ENCODE measurements around the gene AHCYL2. TPM values are rescaled to one million over a fixed set of nuclear protein-coding genes. Genes with fewer than 3 reads are reported as not detected.
A peak's percentile ranks its signal among the peaks of the same experiment; 100 is the strongest.
"Not testable (repeated sequence)": the region's sequence is repeated elsewhere in the genome, so short reads cannot be mapped to it uniquely, and the experiment has no call there.

The AHCYL2 gene
- total RNA-seq, 1 experiment from 2014 or later: 12.1 TPM

DNA sequence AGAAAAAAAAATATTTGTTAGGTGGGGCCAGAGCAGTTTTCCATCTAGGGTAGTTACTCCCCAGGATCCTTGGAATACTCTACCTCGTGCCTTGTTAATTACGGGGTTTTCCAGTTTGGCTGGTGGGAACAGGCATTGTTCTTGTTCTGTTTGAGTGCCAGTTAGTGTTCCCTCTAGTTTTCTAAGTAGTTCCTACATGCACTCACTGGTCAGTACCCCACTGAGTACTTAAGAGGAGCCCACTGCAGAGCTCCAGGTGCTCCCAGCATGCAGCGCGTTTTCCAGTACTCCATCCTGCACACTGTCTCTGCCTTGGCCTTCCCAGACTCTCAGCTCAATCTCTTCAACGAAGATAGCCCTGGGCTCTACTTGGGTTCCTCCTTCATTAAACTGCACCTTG is 58.0 kb downstream of the AHCYL2 start:
- no peak for DNase-seq (ENCODE audit: low read depth)

GRCh38 chr7:129283936-129284335 is 59.1 kb downstream of the AHCYL2 start:
- DNase-seq (ENCODE audit: low read depth): no peak

- no peak for DNase-seq (ENCODE audit: low read depth)
Observed at GRCh38 chr7:129285111-129285510, 60.3 kb downstream of the AHCYL2 start.

GRCh38 chr7:129292861-129293260 is 68.0 kb downstream of the AHCYL2 start:
- no peak for DNase-seq (ENCODE audit: low read depth)

DNA sequence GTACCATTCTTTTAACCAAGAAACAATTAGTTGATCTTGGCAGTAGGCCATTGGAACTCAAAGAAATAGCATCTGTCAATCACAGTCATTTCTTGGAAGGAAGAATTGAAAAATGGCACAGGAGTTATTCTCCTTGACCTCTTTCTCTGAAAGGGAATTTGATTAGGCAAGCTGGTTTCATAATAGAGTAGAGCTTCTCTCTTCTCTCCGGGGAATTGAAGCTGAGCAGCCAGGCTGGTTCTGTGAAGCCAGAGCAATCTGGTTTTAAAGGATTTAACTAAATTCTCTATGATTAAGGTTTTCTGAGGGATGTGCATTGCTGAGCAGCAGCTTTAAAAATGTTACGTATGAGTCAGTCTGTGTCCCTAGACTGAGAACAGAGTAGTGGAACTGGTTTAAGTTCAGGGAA is 70.2 kb downstream of the AHCYL2 start:
- peak; percentile 93 for DNase-seq (ENCODE audit: low read depth)

GRCh38 chr7:129298268-129298893 is 73.6 kb downstream of the AHCYL2 start:
- DNase-seq (ENCODE audit: low read depth): peak; percentile 44

- no peak for DNase-seq (ENCODE audit: low read depth)
Observed at GRCh38 chr7:129299889-129300288, 75.1 kb downstream of the AHCYL2 start.

DNA sequence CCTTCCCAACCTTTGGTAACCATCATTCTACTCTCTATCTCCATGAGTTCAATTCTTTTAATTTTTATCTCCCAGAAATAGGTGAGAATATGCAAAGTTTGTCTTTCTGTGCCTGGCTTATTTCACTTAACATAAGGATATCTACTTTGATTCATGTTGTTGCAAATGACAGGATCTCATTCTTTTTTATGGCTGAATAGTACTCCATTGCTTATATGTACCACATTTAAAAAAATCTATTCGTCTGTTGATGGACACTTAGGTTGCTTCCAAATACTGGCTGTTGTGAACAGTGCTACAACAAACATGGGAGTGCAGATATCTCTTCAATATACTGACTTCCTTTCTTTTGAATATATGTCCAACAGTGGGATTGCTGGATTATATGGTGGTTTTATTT is 75.5 kb downstream of the AHCYL2 start:
- DNase-seq (ENCODE audit: low read depth): not testable (repeated sequence)

DNA sequence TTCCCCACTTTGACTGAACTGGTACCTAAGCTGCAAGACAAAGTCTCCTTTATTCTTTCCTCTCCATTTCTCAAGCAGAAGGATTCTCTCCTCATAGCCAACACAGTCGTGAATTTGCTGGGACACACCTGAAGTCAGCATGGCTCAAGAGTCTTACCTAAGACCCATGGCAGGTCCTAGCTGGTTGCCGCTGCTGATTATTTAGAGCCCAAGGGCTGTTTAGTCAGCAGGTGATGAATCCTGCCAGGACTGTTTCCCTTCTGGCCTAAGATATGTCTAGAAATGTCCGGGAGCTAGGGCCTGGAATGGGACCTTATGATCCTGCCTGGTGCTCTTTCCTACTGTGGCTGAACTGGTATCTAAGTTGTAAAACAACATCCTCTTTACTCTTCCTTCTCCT is 82.8 kb downstream of the AHCYL2 start:
- no peak for DNase-seq (ENCODE audit: low read depth)

GRCh38 chr7:129308047-129308446 is 83.2 kb downstream of the AHCYL2 start:
- no peak for DNase-seq (ENCODE audit: low read depth)

- DNase-seq (ENCODE audit: low read depth): no peak
Observed at GRCh38 chr7:129311429-129311828, 86.6 kb downstream of the AHCYL2 start.

DNA sequence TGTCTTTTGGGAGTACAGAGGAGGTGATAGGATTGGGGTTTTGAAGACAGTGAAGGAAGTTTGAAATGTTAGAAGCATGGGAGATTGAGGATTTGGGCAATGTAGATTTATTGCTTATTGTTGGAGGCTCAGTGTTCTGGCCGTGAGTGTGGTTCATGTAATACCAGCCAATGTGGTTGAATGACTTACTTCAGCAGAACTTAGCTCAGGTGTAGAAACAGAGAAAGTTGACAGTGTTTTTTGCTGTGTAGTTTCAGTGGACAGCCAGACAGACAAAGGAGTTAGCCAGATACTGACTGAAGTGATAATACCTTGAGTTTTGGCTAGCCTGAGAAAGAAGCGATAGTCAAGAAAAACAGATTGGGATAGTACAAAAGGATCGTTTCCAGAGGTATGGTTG is 88.5 kb downstream of the AHCYL2 start:
- DNase-seq (ENCODE audit: low read depth): no peak

DNA sequence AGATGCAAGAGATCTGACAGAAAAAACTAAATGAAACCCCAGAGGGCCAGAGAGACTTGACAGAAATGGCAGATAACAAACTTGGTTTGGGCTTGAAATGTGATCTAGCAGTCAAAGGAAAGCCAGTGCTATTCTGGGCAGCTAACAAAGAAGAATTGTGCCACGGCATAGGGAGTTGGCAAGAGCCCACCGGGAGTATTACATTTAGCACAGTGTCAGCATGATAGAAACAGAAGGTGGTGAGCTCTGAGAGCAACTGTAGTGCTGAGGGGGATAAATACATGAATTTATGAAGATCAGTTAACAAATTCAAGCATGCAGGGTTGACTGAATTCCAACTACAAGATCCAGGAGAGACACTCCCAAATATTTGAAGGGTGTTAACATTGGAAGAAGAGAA is 91.1 kb downstream of the AHCYL2 start:
- peak; percentile 28 for DNase-seq (ENCODE audit: low read depth)

GRCh38 chr7:129317450-129317849 is 92.6 kb downstream of the AHCYL2 start:
- no peak for DNase-seq (ENCODE audit: low read depth)

GRCh38 chr7:129327076-129327475 is 102.2 kb downstream of the AHCYL2 start:
- DNase-seq (ENCODE audit: low read depth): no peak

GRCh38 chr7:129332254-129333035 is 107.6 kb downstream of the AHCYL2 start:
- DNase-seq (ENCODE audit: low read depth): peak; percentile 81

GRCh38 chr7:129334473-129334872 is 109.6 kb downstream of the AHCYL2 start:
- DNase-seq (ENCODE audit: low read depth): no peak

- no peak for DNase-seq (ENCODE audit: low read depth)
Observed at GRCh38 chr7:129338450-129338849, 113.6 kb downstream of the AHCYL2 start.

- no peak for DNase-seq (ENCODE audit: low read depth)
Observed at GRCh38 chr7:129341212-129341611, 116.4 kb downstream of the AHCYL2 start.

DNA sequence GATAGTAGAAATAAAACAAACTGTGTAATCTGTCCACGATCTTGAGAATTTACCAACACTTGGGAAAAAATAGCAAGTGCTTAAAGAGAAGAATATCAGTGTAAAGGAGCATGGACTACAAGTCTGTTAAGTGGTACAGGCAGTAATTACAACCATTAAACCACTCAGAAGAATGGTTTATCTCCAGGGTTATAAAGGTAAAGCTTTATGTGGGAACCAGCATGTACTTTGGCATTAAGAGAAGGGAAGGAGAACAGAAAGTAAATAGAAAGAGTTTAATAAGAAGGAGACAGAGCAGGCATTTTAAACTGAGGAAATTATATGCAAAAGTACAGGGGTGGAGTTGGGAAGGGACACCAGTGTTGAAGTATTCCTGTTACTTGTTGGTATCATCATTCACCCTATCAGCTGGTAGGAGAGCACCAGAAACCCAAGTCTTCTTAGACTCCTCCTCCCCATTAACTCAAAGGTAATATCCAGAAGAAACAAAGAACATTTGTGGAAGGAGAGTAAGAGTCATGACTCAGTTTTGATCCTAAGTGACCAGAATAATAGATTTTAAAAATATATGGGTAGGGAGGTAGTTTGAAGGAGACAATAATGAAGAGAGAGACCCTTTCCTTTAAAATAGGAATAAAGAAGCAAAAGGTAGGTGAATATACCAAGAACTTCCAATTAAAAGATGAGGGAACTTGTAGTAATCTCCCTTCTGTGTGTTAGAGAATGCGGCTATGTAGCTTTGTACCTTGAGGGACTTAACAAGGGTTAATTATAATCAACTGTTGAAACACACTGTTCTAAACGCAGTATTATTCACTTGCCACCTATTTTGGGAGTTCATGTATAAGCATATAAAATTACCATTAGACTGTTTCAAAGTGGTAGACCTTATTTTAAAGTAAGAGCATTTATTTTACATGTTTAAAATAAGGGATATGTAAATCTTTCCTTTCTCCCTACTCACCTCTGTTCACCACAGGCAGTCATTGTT is 117.3 kb downstream of the AHCYL2 start:
- DNase-seq (ENCODE audit: low read depth): no peak

DNA sequence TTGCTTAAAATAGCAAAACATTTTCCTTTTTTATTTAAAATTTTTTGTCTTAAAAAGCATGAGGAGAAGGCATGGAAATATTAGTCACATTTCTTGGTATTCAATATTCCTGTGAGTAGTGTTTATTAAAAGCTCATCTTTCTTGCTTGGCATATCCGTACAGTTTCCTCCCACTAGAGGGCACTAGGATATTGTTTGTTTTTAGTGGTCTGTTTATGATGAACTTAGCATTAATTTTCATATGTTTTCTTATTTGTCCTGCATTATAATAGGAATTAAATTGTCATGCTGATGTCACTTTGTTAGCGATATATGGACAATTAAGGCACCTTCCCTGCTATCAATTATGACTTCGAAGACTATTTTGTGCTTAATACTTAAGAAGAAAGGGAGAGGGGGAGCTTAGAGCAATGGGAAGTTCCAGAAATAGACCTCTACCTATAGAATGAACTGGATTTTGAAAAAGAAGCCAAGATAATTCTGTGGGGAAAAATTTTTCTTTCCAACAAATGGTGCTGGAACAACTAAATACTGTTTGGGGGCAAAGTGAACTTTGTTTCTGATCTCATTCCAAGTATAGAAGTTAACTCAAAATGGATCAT is 118.4 kb downstream of the AHCYL2 start:
- DNase-seq (ENCODE audit: low read depth): peak; percentile 69

DNA sequence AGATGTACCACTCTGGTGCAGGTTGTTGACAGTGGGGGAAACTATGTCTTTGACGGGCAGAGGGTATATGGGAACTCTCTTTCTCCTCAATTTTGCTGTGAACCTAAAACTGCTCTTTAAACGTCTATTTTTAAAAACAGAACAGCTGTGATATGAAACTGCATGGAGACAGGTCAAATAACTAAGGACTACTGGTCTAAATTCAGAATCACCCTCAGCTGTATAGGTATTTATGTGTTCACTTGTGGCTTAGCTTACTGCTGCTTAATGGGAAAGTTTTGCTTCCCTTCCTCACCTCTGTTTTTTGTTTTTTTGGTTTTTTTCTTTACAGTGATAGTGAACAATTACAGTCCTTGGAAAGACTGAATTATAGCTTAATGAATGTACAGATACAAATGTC is 122.5 kb downstream of the AHCYL2 start:
- DNase-seq (ENCODE audit: low read depth): no peak
